MM.1S (cell line): ENCODE results near the gene SRPK2.

Source experiments
- DNase-seq: peaks from one replicate; pipeline ENCODE4 v3.0.0-alpha.2; 2015
- H2AFZ ChIP-seq: fragments of 300-600 bp; sonication (generic); 2 replicates; pipeline ENCODE4 v1.6.0; 2016; ENCODE audit warnings: antibody characterized with exemption, low read length
- H3F3A ChIP-seq: fragments of 300-600 bp; sonication (generic); 2 replicates; pipeline ENCODE4 v1.6.1; 2016; ENCODE audit warnings: mild to moderate bottlenecking, antibody characterized with exemption, low read length, moderate library complexity, mixed read lengths; ENCODE audit not compliant: insufficient read depth
- H3K27ac ChIP-seq: fragments of 300-600 bp; sonication (generic); 2 replicates; pipeline ENCODE4 v1.5.1; 2016; ENCODE audit warnings: mild to moderate bottlenecking, low read length
- H3K27me3 ChIP-seq: fragments of 300-600 bp; sonication (generic); replicated peaks from 2 replicates; pipeline ENCODE4 v1.6.0; 2016; ENCODE audit warnings: low read length; ENCODE audit not compliant: insufficient read depth
- H3K36me3 ChIP-seq: fragments of 300-600 bp; sonication (generic); replicated peaks from 2 replicates; pipeline ENCODE4 v1.6.1; 2016; ENCODE audit warnings: mild to moderate bottlenecking, low read length, mixed read lengths; ENCODE audit not compliant: insufficient read depth
- H3K4me1 ChIP-seq: fragments of 300-600 bp; sonication (generic); 2 replicates; pipeline ENCODE4 v1.6.1; 2016; ENCODE audit warnings: low read length, mixed read lengths
- H3K4me2 ChIP-seq: fragments of 300-600 bp; sonication (generic); 2 replicates; pipeline ENCODE4 v1.6.0; 2016; ENCODE audit warnings: low read depth, low read length
- H3K4me3 ChIP-seq: fragments of 300-600 bp; sonication (generic); 2 replicates; pipeline ENCODE4 v1.5.1; 2016; ENCODE audit warnings: low read length, mixed read lengths
- H3K79me2 ChIP-seq: fragments of 300-600 bp; sonication (generic); 2 replicates; pipeline ENCODE4 v1.6.1; 2016; ENCODE audit warnings: mixed run types, low read length, mixed read lengths
- H3K9ac ChIP-seq: fragments of 300-600 bp; sonication (generic); 2 replicates; pipeline ENCODE4 v1.6.1; 2016; ENCODE audit warnings: low read length, mixed read lengths
- H3K9me2 ChIP-seq: fragments of 300-600 bp; sonication (generic); replicated peaks from 2 replicates; pipeline ENCODE4 v1.6.1; 2016; ENCODE audit warnings: mild to moderate bottlenecking, low read length, mixed read lengths; ENCODE audit not compliant: insufficient read depth
- H3K9me3 ChIP-seq: fragments of 300-600 bp; sonication (generic); replicated peaks from 2 replicates; pipeline ENCODE4 v1.6.1; 2016; ENCODE audit warnings: mild to moderate bottlenecking, low read length, mixed read lengths; ENCODE audit not compliant: insufficient read depth
- H4K20me1 ChIP-seq: fragments of 300-600 bp; sonication (generic); 2 replicates; pipeline ENCODE4 v1.6.1; 2016; ENCODE audit warnings: mild to moderate bottlenecking, low read length, moderate library complexity, mixed read lengths; ENCODE audit not compliant: insufficient read depth
- EZH2 ChIP-seq: fragments of 300-600 bp; sonication (generic); optimal IDR thresholded peaks from 2 replicates; pipeline ENCODE3; 2017; ENCODE audit warnings: low read depth, mild to moderate bottlenecking, antibody characterized with exemption, low read length, mixed read lengths
- EZH2phosphoT487 ChIP-seq: fragments of 300-600 bp; sonication (generic); IDR thresholded peaks from 2 replicates; pipeline ENCODE4 v1.6.1; 2018; ENCODE audit warnings: antibody characterized with exemption, low read length
- TF ChIP-seq, protein P1 (sequence below): fragments of 300-600 bp; sonication (generic); IDR thresholded peaks from 2 replicates; pipeline ENCODE4 v1.5.1; 2016; ENCODE audit warnings: antibody characterized with exemption, low read length, mixed read lengths

The SRPK2 gene

DNA sequence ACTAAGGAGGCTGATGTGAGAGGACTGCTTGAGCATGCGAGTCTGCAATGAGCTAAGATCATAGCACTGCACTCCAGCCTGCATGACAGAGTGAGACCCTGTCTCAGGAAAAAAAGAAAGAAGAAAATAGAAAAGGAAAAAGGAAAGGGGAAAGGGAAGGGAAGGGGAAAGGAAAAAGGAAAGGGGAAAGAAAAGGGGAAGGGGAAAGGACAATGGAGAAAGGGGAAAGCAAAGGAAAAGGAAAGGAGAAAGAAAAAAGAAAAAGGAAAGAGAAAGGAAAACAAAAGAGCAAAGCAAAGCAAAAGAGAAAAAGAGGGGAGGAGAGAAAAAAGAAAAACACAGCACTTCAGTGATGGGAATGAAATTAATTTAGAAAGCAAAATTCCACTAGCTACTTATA, 179.3 kb downstream of the SRPK2 start:
- H3K4me1 ChIP-seq: peaks cover 24% of the 10 kb centered on the region
- H3K9me3 ChIP-seq: no peaks in the 10 kb centered on the region
- H3K36me3 ChIP-seq: no peaks in the 10 kb centered on the region
- H3K9me2 ChIP-seq: no peaks in the 10 kb centered on the region
- H2AFZ ChIP-seq: no peak overlapping the region
- TF ChIP-seq, protein P1, sequence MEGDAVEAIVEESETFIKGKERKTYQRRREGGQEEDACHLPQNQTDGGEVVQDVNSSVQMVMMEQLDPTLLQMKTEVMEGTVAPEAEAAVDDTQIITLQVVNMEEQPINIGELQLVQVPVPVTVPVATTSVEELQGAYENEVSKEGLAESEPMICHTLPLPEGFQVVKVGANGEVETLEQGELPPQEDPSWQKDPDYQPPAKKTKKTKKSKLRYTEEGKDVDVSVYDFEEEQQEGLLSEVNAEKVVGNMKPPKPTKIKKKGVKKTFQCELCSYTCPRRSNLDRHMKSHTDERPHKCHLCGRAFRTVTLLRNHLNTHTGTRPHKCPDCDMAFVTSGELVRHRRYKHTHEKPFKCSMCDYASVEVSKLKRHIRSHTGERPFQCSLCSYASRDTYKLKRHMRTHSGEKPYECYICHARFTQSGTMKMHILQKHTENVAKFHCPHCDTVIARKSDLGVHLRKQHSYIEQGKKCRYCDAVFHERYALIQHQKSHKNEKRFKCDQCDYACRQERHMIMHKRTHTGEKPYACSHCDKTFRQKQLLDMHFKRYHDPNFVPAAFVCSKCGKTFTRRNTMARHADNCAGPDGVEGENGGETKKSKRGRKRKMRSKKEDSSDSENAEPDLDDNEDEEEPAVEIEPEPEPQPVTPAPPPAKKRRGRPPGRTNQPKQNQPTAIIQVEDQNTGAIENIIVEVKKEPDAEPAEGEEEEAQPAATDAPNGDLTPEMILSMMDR: no peak
- no peak for TF ChIP-seq EZH2phosphoT487
- TF ChIP-seq EZH2: no peak
- DNase-seq: no peak
- no peak overlapping the region for H3K9ac ChIP-seq
- peaks cover 98% of the 10 kb centered on the region for H3K79me2 ChIP-seq
- H3K27me3 ChIP-seq: no peaks in the 10 kb centered on the region
- H4K20me1 ChIP-seq: peaks cover 8% of the 10 kb centered on the region
- no peak overlapping the region for H3K4me3 ChIP-seq
- peaks cover 13% of the 10 kb centered on the region for H3F3A ChIP-seq
- no peak overlapping the region for H3K4me2 ChIP-seq
- H3K27ac ChIP-seq: no peak overlapping the region

DNA sequence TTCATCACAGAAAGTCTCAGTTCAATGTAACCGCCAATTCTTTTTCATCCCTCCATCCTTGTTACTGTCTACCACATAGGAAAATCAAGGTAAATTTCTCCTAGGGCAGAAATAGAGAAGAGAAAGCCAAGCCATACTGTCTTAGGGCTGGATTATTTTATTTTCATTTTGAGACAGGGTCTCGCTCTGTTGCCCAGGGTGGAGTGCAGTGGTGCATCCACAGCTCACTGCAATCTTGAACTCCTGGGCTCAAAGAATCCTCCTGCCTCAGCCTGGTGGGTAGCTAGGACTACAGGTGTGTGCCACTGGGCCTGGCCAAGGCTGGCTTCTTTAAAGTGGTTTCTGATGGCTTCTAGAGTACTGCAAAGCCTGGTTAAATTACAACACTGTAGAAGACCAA, 181.7 kb downstream of the SRPK2 start:
- Histone ChIP-seq H3K9me3 (no peaks in the 10 kb centered on the region), H3K9me2 (no peaks in the 10 kb centered on the region), H3K27me3 (no peaks in the 10 kb centered on the region), H3F3A (peaks cover 13% of the 10 kb centered on the region), H2AFZ (no peak overlapping the region), H3K4me2 (no peak overlapping the region), H4K20me1 (peaks cover 7% of the 10 kb centered on the region), H3K36me3 (no peaks in the 10 kb centered on the region), H3K27ac (no peak overlapping the region), H3K4me3 (no peak overlapping the region), H3K4me1 (peaks cover 22% of the 10 kb centered on the region), H3K9ac (no peak overlapping the region), H3K79me2 (peaks cover 92% of the 10 kb centered on the region)
- no peak for TF ChIP-seq EZH2
- TF ChIP-seq, protein P1: no peak
- no peak for TF ChIP-seq EZH2phosphoT487
- no peak for DNase-seq

DNA sequence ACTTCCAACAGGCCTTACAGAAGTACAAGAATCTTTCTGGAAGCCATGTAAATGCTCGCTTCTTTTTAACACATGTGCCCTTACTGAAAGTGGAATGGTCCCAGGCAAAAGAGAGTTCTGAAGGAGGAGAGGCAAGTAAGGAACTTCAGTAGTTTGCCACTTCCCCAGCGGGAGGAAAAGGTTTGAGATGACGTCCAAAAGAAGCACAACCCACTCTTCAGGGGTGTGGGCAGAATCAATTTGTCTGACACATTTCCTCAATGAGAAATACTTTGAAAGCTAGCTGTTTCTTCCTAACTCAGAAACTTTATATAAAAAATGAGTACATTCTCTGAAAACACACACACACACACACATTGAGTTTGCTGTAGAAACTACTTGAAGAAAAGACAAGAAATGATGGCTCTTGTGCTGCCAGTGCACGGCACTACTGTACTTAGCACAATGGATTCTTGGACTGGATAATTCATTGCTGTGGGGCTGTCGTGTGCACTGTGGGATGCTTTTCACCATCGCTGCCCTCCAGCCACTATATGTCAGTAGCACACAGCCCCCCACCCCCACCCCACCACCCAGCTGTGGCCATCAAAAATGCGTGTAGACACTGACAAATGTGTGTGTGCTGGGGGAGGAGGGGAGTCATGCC, 183.0 kb downstream of the SRPK2 start:
- Histone ChIP-seq H3K9me2 (no peaks in the 10 kb centered on the region), H3K27me3 (no peaks in the 10 kb centered on the region), H3K27ac (no peak overlapping the region), H3K79me2 (peaks cover 89% of the 10 kb centered on the region), H2AFZ (no peak overlapping the region), H3K9me3 (no peaks in the 10 kb centered on the region), H3K36me3 (0 out of 2 replicates have a peak, but pooled peaks cover 3% of the 10 kb centered on the region), H3K4me2 (no peak overlapping the region), H3K4me1 (peaks cover 9% of the 10 kb centered on the region), H3K4me3 (no peak overlapping the region), H3F3A (peaks cover 7% of the 10 kb centered on the region), H3K9ac (no peak overlapping the region), H4K20me1 (peaks cover 7% of the 10 kb centered on the region)
- TF ChIP-seq, protein P1: no peak
- DNase-seq: no peak
